ENCODE measurements around the gene UTRN.
A peak's percentile ranks its signal among the peaks of the same experiment; 100 is the strongest.

UTRN gene

GRCh38 chr6:144314003-144314485 is 28.9 kb downstream of the UTRN start:
- no peak for DNase-seq

GRCh38 chr6:144314562-144314961 is 29.4 kb downstream of the UTRN start:
- no peak for DNase-seq

DNA sequence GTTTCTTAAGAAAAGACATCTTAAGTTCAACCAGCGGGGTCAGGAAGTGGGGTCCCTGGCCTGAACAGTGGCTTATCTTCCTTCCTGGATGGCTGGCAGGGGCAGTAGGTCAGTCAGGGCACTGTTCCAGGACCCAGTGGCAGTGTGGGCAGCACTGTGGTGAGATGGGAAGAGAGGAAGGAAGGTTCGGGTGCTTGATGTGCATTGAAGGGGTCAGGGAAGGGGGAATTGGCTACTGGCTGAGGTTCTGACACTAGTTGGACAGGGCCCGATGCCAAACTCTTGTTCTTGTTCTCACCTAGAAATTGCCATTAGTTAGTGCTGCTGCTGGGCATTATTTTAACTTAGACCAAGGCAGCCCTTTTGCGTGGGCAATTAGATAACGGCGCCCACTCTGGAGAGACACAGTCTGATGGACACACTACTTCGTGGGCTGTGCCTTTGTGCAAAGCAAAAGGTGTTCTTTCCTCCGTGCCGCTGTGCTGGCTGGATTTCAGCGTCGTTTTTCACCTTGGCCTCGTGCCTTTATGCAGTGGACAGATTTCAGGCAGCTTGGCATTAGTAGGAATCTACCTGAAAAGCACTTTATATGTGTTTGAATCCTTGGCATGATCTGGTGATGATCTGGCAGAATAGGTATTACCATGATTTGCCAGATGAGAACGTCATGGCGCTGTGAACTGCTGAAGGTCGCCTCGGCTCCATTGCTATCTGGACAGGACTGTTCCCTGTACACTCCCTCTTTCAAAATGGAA is 30.3 kb downstream of the UTRN start:
- no peak for DNase-seq

- no peak for DNase-seq
These were observed 31.1 kb downstream of the UTRN start for GRCh38 chr6:144315981-144316861.

DNA sequence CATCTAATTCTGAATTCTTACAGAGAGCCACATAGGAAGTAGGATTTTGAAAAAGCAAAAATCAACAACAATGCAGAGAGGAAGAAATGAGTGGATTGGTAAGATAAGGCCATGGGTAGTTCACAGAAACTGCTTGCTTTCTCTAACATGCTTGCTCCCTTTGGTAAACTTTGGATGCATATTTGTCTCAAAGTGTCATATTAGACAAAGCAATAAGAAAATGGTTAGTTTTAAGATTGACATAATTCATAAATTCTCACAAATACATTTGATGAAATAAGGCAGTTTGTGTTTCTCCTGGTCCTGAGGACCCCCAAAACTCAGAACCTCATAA is 31.7 kb downstream of the UTRN start:
- DNase-seq = no peak

- no peak for DNase-seq
These were observed 32.6 kb downstream of the UTRN start for GRCh38 chr6:144317736-144318135.

- DNase-seq = no peak
These were observed 34.1 kb downstream of the UTRN start for GRCh38 chr6:144319211-144319610.

DNA sequence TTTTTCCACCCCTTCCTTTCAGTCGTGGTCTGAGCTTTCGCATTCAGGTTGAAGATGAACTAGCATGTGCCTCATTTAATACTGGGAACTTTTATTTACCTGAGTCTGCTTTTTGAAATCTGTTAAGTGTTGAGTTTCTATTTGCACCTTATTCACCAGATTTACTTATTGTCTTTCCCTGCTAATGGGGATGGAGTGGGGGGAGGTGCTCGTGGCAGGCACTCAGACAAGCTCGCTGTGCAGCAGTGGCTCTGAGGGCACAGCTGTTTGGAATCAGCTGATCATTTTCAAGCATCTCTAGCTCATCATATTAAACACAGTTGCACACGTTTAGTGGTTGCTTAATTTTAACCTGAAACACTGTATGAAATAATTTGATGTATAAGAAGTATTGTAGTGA is 35.6 kb downstream of the UTRN start:
- DNase-seq = no peak

GRCh38 chr6:144321839-144322591 is 36.9 kb downstream of the UTRN start:
- no peak for DNase-seq

- DNase-seq = no peak
These were observed 40.1 kb downstream of the UTRN start for GRCh38 chr6:144325232-144325631.

DNA sequence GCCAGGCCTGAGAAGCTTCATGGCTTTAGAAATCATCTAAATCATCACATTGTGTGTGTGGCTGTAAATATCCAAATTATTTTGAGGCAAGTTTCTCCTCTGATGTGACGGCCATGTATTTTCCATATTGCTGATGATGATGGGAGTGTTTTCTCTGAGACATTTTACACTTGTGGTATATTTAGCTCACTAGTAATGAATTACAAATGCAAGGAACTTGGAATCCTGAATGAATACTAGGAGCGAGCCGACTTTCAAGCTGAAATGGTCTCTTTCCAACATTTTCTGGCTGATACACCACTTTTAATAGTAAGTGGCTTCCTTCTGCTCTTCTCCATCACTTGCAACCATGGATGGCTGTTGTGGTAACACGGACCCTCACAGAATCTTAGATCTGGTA is 41.3 kb downstream of the UTRN start:
- no peak for DNase-seq

- DNase-seq = no peak
These were observed 41.9 kb downstream of the UTRN start for GRCh38 chr6:144327081-144327480.

DNA sequence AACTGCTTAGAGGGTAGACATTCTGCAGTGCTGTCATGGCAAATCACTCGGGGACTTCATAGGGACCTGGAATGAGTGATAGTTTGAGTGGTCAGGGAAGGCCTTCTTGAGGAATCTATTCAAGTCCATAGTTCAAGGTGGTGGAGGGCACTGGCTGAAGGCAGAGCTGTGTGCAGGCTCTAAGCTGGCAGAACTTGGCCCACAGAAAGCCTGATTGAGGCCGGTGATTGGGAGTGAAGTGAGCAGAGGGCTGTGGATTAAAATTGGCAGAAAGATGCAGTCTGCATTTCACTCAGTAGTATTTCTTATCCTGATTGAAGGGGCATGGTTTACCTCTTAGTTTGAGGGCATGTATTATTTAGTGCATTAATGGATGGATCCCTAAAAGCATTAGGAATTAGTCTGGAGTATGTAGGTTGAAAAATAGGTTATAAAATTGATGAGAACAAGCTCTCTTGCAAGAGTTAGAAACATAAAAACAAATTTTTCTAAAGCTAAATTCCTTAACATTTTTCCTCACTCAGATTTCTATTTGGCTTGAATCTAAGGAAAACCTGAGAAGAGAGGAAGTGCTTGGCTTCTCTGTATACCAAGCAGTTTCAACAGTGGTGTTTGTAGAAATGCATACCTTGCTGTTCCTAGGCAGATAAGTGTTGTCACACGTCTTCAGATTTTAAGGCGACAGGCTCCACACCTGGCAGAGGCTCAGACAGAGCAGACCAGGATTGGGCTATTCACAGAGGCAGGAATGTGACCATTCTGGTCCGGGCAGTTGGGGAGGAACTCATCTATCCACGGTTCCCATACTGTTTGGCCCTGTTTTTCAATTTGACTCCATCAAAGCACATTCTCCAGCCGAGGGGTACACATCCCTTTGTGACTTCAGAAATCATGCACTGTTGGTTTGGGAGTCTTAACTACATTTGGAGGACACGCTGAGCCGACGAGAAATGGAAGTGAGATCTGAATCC is 45.2 kb downstream of the UTRN start:
- no peak for DNase-seq

DNA sequence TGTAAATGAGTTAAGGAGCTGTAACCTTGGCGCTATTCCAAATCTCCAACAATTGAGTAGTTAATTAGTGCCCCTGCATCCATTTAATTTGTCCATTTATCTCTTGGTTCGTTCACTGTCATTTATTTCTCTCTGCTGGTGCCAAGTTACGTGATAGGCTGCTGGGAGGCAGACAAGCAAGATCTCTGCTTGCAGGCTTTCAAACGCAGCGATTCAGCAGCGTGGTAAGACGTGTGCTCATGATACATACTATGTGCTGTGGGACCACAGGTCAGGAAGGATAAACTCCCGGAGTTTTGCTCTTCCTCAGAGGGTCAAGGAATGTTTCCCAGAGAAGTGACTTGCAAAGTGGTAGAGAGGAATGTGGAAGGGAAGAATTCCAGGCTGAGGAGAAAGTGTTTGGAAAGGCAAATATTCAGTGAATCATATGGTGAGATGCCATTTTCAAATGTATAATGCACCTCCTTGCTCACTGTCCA is 46.4 kb downstream of the UTRN start:
- DNase-seq = no peak

- DNase-seq = no peak
These were observed 47.0 kb downstream of the UTRN start for GRCh38 chr6:144332177-144332576.

- peak; percentile 67 for DNase-seq
These were observed 49.1 kb downstream of the UTRN start for GRCh38 chr6:144334150-144334708.
